Neural cell (in vitro differentiated cells): Measurements from ENCODE around the gene SMG6.

Experiments used
- EP300 ChIP-seq: fragments of 450-650 bp; conservative IDR thresholded peaks from 2 replicates; pipeline ENCODE4 v1.6.1; 2014; ENCODE audit warnings: antibody characterized with exemption, mild to moderate bottlenecking, moderate library complexity; ENCODE audit not compliant: poor library complexity, severe bottlenecking
- EZH2 ChIP-seq: fragments of 200-600, 300-800 bp; shearing (Covaris generic), sonication (generic); IDR thresholded peaks from 2 replicates; pipeline ENCODE4 v1.6.1; 2014; ENCODE audit warnings: antibody characterized with exemption, low read length, borderline replicate concordance, mild to moderate bottlenecking; ENCODE audit not compliant: insufficient read depth, poor library complexity, severe bottlenecking
- POLR2AphosphoS5 ChIP-seq: IDR thresholded peaks from 2 replicates; pipeline ENCODE4 v1.6.1; 2012
- RAD21 ChIP-seq: fragments of 450-650 bp; conservative IDR thresholded peaks from 2 replicates; pipeline ENCODE4 v1.6.1; 2014; ENCODE audit warnings: antibody characterized with exemption, mild to moderate bottlenecking, moderate library complexity
- TF ChIP-seq, protein P1 (sequence below): fragments of 450-650 bp; IDR thresholded peaks from 2 replicates; pipeline ENCODE4 v1.5.1; 2014; ENCODE audit warnings: antibody characterized with exemption, mild to moderate bottlenecking, moderate library complexity; ENCODE audit not compliant: poor library complexity, severe bottlenecking
- TF ChIP-seq, protein P2 (sequence below): IDR thresholded peaks from 2 replicates; pipeline ENCODE4 v1.6.1; 2012; ENCODE audit warnings: borderline replicate concordance

DNA sequence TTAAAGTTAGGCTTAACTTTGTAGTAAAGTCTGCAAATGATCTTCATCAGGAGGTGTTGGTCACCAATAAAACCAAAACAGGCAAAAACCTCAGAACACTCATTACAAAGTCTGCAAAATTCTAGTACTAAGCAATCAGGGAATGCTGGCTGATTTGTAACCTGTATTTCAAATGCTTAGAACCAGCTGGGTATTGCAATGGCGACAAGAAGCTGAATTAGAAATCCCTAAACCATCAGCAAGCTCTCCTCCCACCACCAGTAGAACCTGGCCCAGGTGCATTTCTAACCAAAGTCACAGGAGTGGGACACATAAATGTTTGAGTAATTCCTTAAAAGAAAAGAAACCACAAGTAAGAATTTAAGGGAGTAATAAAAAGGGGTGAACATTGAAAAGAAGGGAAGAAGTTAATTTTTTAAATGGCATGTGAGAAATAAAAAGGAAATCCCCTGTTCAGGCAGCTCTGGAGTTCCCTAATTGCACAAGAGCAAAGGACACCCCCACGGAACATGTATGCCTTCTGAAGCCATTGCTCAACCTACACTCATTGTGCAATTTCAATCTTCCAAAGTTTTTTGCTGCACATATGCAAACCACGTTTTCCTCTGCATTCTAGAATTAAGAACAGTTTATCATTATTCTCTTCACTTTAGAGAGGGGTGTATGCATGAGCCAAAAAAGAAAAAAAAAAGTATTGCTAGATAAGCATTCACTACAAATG, 145.8 kb downstream of the SMG6 start:
- no peak for TF ChIP-seq EP300
- TF ChIP-seq, protein P1, sequence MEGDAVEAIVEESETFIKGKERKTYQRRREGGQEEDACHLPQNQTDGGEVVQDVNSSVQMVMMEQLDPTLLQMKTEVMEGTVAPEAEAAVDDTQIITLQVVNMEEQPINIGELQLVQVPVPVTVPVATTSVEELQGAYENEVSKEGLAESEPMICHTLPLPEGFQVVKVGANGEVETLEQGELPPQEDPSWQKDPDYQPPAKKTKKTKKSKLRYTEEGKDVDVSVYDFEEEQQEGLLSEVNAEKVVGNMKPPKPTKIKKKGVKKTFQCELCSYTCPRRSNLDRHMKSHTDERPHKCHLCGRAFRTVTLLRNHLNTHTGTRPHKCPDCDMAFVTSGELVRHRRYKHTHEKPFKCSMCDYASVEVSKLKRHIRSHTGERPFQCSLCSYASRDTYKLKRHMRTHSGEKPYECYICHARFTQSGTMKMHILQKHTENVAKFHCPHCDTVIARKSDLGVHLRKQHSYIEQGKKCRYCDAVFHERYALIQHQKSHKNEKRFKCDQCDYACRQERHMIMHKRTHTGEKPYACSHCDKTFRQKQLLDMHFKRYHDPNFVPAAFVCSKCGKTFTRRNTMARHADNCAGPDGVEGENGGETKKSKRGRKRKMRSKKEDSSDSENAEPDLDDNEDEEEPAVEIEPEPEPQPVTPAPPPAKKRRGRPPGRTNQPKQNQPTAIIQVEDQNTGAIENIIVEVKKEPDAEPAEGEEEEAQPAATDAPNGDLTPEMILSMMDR: no peak
- TF ChIP-seq POLR2AphosphoS5: no peak
- TF ChIP-seq, protein P2, sequence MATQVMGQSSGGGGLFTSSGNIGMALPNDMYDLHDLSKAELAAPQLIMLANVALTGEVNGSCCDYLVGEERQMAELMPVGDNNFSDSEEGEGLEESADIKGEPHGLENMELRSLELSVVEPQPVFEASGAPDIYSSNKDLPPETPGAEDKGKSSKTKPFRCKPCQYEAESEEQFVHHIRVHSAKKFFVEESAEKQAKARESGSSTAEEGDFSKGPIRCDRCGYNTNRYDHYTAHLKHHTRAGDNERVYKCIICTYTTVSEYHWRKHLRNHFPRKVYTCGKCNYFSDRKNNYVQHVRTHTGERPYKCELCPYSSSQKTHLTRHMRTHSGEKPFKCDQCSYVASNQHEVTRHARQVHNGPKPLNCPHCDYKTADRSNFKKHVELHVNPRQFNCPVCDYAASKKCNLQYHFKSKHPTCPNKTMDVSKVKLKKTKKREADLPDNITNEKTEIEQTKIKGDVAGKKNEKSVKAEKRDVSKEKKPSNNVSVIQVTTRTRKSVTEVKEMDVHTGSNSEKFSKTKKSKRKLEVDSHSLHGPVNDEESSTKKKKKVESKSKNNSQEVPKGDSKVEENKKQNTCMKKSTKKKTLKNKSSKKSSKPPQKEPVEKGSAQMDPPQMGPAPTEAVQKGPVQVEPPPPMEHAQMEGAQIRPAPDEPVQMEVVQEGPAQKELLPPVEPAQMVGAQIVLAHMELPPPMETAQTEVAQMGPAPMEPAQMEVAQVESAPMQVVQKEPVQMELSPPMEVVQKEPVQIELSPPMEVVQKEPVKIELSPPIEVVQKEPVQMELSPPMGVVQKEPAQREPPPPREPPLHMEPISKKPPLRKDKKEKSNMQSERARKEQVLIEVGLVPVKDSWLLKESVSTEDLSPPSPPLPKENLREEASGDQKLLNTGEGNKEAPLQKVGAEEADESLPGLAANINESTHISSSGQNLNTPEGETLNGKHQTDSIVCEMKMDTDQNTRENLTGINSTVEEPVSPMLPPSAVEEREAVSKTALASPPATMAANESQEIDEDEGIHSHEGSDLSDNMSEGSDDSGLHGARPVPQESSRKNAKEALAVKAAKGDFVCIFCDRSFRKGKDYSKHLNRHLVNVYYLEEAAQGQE: no peak
- no peak for TF ChIP-seq EZH2
- TF ChIP-seq RAD21: no peak
